UCSD-AML1 (cell line): ENCODE results near the gene LCE6A.

Experiments
- DNase-seq: peaks from one replicate; lab custom pipeline; 2025; ENCODE audit not compliant: unreplicated experiment; lab: John Stamatoyannopoulos, UW

Gene LCE6A

DNA sequence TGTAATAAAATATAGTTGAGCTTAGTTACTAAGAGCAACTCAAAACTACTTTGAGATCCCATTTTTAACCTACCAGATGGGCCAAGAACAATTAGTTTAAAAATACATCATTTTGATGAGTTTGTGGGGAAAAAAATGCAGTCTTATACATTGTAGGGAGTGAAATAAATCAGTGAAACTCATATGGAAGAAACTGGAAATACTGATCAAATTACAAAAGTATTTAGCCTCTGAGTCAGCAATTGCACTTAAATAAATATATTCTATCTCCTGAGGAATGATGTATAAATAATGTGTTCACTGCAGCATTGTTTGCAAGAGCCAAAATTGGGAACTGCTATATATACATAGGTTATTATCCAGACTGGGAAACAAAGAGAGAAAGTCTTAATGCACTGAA, 30.8 kb downstream of the LCE6A start:
- DNase-seq = no peak

GRCh38 chr1:152876827-152877226, 34.2 kb downstream of the LCE6A start:
- DNase-seq = no peak

DNA sequence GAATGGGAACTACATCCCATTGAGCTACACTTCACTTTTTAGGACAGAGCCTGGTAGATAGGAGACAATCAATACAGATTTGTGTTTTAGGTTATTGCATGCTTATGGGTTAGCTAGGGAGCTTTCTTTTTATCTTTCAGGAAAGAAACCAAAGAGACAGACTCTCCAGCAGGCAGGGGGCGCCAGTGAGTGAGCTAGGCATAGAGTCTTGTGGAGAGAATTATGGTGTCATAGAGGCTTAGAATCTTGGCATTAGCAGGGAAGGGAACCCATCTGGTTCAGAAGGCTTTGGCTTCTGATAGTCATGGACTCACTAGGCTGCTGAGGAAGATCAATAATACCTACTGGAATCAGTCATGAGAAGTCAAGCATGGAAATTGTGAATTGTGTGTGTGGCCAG, 35.4 kb downstream of the LCE6A start, which contains the start of gene SMCP:
Gene SMCP (plus strand): TSS at position 281 of the 400 bp plus-strand sequence. CDS start 6,101 bp downstream, outside the sequence.
- no peak for DNase-seq

GRCh38 chr1:152879559-152880198, 37.0 kb downstream of the LCE6A start:
- DNase-seq = no peak

GRCh38 chr1:152880316-152880715, 37.7 kb downstream of the LCE6A start:
- DNase-seq = no peak

DNA sequence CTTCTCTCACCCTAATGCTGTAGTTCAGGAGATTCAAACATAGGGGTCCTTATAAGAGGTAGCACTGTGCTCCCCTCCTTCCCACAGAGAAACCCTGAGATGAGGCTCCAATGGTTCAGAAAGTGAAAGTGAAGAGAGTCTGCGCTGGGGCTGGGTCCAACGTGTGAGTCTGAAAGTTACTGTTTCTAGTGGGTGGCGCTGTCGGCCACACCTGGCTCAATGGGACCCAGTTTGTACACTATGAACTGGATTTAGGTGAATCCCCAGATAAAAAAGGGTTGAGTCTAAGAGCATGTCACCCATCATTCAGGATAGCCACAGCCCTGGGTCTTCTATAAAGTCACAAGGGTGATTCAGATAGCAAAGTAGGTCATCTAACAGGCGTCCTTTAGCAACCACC, 38.3 kb downstream of the LCE6A start:
- no peak for DNase-seq

DNA sequence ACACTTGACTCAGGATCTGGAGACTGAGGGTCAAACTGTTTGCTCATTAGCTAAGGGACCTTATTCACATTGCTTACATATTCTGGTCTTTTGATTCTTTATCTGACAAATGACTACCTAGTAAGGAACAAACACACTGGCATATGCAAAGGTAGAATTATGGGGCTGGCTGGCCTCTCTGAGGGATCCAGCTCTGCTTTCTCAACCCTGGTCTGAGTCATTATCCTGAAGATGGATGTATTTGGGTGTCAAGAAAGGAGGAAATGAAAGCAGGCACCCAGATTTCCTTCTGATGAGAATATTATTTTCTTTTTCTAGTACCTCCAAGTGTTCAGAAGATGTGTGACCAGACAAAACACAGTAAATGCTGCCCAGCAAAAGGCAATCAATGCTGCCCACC, 41.4 kb downstream of the LCE6A start:
- no peak for DNase-seq

GRCh38 chr1:152884506-152884905, 41.9 kb downstream of the LCE6A start:
- no peak for DNase-seq

DNA sequence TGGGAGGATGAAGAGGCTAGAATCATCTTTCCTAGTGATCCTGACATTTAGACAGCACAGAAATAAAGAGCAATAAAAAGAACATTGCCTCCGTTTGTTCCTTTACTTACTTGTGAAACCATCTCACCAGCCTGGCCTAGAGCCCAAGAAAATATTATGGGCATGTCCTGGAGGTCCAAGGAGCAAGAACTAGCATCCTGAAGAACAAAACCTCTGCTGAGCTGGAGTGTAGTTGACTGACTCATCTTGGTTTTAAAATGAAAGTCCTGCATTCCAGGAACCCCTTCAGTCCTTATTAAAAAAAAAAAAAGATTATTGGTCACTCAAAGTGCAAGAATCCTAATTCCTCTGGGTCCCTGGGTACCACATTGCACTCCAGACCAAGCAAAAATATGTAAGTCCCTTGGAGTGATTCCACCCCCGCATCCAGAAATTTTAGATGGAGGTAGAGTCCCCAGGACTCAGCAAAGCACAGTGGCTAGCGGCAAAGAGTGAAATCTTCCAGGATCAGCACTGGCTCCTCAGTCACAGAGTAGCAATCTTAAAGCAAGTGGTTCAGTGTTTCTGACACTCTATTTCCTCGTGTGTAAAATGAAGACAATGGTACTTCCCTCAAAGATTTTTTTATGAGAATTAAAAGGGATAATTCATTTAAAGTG, 42.4 kb downstream of the LCE6A start:
- DNase-seq = no peak

DNA sequence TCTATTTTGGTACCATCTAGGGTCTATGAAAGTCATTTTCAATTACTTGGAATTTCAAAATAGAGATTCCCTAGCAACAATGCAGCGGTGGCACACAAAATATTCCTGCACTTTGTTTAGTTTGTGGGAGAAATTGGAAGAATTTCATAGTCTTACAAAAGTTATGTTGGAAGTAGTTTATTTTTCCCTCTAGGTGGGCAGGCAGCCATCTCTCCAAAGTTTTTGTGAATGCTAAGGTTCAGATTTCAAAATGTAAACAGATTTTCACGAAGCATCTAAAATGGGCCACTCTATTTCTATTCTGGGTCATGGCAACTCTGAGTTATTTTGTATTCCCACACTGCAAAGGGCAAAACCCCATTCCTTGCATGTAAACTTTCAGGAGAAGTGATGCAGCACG, 43.4 kb downstream of the LCE6A start:
- no peak for DNase-seq

- DNase-seq = no peak
Observed at GRCh38 chr1:152886758-152887409, 44.2 kb downstream of the LCE6A start.

- DNase-seq = no peak
Observed at GRCh38 chr1:152888126-152888525, 45.5 kb downstream of the LCE6A start.
